ENCODE results near the gene EIF1AX. TPM values are rescaled to one million over a fixed set of nuclear protein-coding genes. Genes with fewer than 3 reads are reported as not detected.

Gene EIF1AX
- total RNA-seq, 1 experiment from 2014 or later = 132 TPM

DNA sequence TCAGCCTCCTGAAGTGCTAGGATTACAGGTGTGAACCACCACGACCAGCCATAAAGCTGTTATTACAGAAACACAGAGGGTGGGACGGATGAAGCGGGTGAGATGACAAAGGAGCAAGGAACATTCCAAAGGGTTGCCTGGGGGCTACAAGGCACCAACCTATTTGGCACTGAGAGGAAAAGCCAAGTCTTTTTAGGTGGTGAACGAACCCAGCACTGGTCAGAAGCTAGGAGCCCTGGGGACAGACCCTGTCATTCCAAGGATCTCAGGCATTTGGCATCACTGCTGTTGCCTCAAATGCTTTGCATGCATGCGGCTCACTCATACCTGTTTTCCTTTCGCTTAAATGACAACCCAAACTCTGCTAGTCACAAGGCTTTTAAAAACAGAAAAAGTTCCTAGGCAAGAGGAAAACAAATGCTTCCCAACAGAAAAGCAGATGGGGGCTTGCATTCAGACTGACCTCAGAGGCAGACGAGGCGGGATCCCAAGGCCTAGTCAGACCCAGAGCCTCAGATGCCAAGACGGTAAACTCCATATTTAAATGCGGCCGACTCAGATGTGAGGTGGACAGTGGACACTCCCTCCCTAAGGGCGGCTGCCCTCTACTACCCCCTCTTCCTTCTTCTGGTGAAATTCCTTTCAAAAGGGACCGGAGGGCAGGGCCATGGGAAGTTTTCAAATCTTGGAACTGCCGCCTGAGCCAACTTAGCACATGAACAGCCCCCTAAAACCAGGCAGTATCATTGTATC is 29.4 kb downstream of the EIF1AX start:
- TF ChIP-seq POLR2AphosphoS5 (IDR thresholded peaks at IDR 0.05; ENCODE audit: low read depth, low read length) (no peak), JUND (IDR thresholded peaks at IDR 0.05) (no peak), ZFX (IDR thresholded peaks at IDR 0.05) (no peak), ELF1 (IDR thresholded peaks at IDR 0.05; ENCODE audit: borderline replicate concordance, low read depth) (no peak), RAD21 (IDR thresholded peaks at IDR 0.05; ENCODE audit: low read depth) (no peak), SRF (IDR thresholded peaks at IDR 0.05; ENCODE audit: low read depth) (no peak), POLR2A (IDR thresholded peaks at IDR 0.05; ENCODE audit: borderline replicate concordance, extremely low read depth, insufficient read depth, insufficient read length) (no peak), EZH2 (IDR thresholded peaks at IDR 0.05) (no peak), EGR1 (IDR thresholded peaks at IDR 0.05; ENCODE audit: low read depth) (no peak)
- TF ChIP-seq, protein P1, sequence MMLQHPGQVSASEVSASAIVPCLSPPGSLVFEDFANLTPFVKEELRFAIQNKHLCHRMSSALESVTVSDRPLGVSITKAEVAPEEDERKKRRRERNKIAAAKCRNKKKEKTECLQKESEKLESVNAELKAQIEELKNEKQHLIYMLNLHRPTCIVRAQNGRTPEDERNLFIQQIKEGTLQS (IDR thresholded peaks at IDR 0.05) = no peak
- TF ChIP-seq, protein P2, sequence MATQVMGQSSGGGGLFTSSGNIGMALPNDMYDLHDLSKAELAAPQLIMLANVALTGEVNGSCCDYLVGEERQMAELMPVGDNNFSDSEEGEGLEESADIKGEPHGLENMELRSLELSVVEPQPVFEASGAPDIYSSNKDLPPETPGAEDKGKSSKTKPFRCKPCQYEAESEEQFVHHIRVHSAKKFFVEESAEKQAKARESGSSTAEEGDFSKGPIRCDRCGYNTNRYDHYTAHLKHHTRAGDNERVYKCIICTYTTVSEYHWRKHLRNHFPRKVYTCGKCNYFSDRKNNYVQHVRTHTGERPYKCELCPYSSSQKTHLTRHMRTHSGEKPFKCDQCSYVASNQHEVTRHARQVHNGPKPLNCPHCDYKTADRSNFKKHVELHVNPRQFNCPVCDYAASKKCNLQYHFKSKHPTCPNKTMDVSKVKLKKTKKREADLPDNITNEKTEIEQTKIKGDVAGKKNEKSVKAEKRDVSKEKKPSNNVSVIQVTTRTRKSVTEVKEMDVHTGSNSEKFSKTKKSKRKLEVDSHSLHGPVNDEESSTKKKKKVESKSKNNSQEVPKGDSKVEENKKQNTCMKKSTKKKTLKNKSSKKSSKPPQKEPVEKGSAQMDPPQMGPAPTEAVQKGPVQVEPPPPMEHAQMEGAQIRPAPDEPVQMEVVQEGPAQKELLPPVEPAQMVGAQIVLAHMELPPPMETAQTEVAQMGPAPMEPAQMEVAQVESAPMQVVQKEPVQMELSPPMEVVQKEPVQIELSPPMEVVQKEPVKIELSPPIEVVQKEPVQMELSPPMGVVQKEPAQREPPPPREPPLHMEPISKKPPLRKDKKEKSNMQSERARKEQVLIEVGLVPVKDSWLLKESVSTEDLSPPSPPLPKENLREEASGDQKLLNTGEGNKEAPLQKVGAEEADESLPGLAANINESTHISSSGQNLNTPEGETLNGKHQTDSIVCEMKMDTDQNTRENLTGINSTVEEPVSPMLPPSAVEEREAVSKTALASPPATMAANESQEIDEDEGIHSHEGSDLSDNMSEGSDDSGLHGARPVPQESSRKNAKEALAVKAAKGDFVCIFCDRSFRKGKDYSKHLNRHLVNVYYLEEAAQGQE (IDR thresholded peaks at IDR 0.05; ENCODE audit: low read depth) = no peak
- H2AFZ ChIP-seq (ENCODE audit: low read depth, low read length, poor library complexity, severe bottlenecking) = no peak overlapping the region
- ChIA-PET POLR2A (no interaction called here), CTCF (no interaction called here), RAD21 (ENCODE audit: low non-redundant PET in 1 of 2, low total read pairs in 2 of 2, uncharacterized antibody in 2 of 2, unreplicated experiment in 2 of 2) (interaction anchor here in 1 of 2 experiments (0.5 kb wide), 1 partner anchor 49 kb away, joined by 3 read pairs; no protein-coding TSS in a partner anchor)
- no TSS peak for BruUV-seq (replicated peaks)
- no peaks in the 10 kb centered on the region for H3K27me3 ChIP-seq (ENCODE audit: insufficient read depth, low read length)
- H3K27ac ChIP-seq (ENCODE audit: low read depth, low read length) = no peak overlapping the region
- no peaks in the 10 kb centered on the region for H3K9me3 ChIP-seq (ENCODE audit: control insufficient read depth in 1 of 2, insufficient read depth in 1 of 2, low read depth in 1 of 2, low read length in 2 of 2)
- intact Hi-C loops (cut with micrococcal nuclease) = no loop called here
- H3K9ac ChIP-seq (ENCODE audit: low read length) = no peak overlapping the region
- no peaks in the 10 kb centered on the region for H3K4me1 ChIP-seq (ENCODE audit: control insufficient read depth in 1 of 2, insufficient read depth in 2 of 2, low read length in 2 of 2)
- H3K4me2 ChIP-seq (ENCODE audit: low read length) = no peak overlapping the region
- no peaks in the 10 kb centered on the region for H3K79me2 ChIP-seq (ENCODE audit: insufficient read depth, low read length)
- no peak for ATAC-seq
- no peak for DNase-seq (ENCODE audit: low read depth, low spot score)
- H3K36me3 ChIP-seq (ENCODE audit: control insufficient read depth in 1 of 2, insufficient read depth in 2 of 2, low read length in 2 of 2) = no peaks in the 10 kb centered on the region
- no peaks in the 10 kb centered on the region for H3K9me2 ChIP-seq (ENCODE audit: insufficient read depth)
- H4K20me1 ChIP-seq (ENCODE audit: insufficient read depth) = no peaks in the 10 kb centered on the region
- H3K4me3 ChIP-seq (replicated peaks in 1 of 2; ENCODE audit: low read depth in 1 of 2, low read length in 2 of 2) = no peak overlapping the region

All from HCT116 (cell line).